ENCODE results near the gene NFATC2.

The NFATC2 gene

DNA sequence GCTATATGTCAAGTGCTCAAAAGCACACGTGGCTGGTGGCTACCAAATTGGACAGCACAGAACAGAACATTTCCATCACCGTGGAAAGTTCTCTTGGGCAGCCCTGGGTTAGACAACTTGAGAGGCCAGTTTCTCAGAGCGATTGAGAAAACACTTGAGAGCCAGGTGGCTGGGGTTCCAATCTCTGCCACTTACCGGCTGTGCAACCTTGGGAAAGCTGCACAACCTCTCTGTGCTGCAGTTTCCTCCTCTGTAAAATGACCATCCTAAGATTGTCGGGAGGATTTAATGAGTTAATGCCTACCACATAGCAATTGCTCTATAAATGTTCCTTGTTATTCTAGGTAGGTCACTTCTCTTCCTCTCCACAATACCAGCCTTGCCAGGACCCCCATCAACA is 25.1 kb upstream of the NFATC2 start:
- no peak overlapping the region for H3K4me3 ChIP-seq (ENCODE audit: low read length in 2 of 2)
- H3K27me3 ChIP-seq (ENCODE audit: control insufficient read depth in 1 of 2, insufficient read depth in 2 of 2, low read length in 2 of 2) = no peaks in the 10 kb centered on the region
- H3K4me1 ChIP-seq (ENCODE audit: control insufficient read depth, insufficient read depth, low read length) = peaks cover 41% of the 10 kb centered on the region
- no peak overlapping the region for H3K9ac ChIP-seq (ENCODE audit: low read length in 2 of 2)
- no peaks in the 10 kb centered on the region for H3K36me3 ChIP-seq (ENCODE audit: control insufficient read depth in 2 of 2, insufficient read depth in 2 of 2, low read length in 2 of 2)
- no peak overlapping the region for H3K27ac ChIP-seq (ENCODE audit: low read length)
- H3K9me3 ChIP-seq (ENCODE audit: control insufficient read depth in 2 of 2, low read length in 2 of 2) = no peaks in the 10 kb centered on the region

DNA sequence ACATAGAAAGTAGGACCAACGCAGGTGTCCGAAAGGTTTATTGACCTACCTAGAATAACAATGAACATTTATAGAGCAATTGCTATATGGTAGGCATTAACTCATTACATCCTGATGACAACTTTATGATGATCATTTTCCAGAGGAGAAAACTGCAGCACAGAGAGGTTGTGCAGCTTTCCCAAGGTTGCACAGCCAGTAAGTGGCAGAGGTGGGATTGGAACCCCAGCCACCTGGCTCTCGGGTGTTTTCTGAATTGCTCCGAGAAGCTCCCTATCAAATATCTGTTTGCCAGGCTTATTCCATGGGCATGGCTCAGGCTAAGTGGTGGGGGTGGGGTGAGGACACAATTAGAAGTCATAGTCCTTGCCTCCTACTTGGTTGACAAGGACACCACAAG is 24.1 kb upstream of the NFATC2 start:
- Histone ChIP-seq H3K27me3 (ENCODE audit: control insufficient read depth in 1 of 2, insufficient read depth in 2 of 2, low read length in 2 of 2) (no peaks in the 10 kb centered on the region), H3K36me3 (ENCODE audit: control insufficient read depth in 2 of 2, insufficient read depth in 2 of 2, low read length in 2 of 2) (no peaks in the 10 kb centered on the region), H3K4me3 (ENCODE audit: low read length in 2 of 2) (no peak overlapping the region), H3K4me1 (ENCODE audit: control insufficient read depth, insufficient read depth, low read length) (peaks cover 50% of the 10 kb centered on the region), H3K9ac (ENCODE audit: low read length in 2 of 2) (no peak overlapping the region), H3K27ac (ENCODE audit: low read length) (peak overlapping the region; percentile 46), H3K9me3 (ENCODE audit: control insufficient read depth in 2 of 2, low read length in 2 of 2) (no peaks in the 10 kb centered on the region)

DNA sequence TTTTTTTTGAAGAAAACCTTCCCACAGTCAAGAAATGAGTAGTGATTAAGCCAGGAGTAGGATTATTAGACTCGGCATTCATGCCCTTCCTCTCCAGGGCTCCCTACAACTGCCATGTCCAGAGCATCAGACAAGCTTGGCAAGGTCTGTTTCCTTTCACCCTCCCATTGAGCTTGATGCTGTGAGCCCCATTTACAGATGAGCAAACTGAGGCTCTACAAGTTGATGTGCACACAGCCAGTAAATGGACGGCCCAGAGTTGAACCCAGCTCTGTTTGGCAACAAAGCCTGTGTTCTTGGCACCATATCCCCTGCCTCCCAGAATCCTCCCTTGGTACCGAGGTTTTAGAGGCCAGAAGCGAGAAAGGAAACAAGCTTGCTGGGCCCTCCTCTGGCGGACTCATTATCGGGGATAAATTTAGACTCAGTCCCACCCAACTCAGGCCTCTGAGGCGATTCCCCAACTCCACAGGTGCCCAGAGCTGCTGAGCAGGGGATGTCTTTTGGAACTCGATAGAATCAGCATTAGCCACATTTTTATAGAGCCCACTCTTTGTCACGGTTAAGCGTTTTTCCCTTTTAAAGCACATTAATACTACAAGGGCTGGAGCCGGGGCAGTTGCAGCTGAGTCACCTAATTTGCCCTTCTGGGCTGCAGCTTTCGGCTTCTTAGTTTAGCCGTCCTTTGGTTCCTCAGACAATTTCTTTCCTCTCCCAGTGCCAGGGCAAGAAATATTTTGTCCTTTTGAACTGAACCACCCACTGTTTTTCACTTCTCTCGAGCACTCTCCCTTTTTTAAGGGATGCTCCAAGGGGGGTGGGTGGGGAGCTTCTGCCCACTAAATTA is 23.0 kb upstream of the NFATC2 start:
- Histone ChIP-seq H3K4me1 (ENCODE audit: control insufficient read depth, insufficient read depth, low read length) (peaks cover 48% of the 10 kb centered on the region), H3K9me3 (ENCODE audit: control insufficient read depth in 2 of 2, low read length in 2 of 2) (no peaks in the 10 kb centered on the region), H3K27me3 (ENCODE audit: control insufficient read depth in 1 of 2, insufficient read depth in 2 of 2, low read length in 2 of 2) (no peaks in the 10 kb centered on the region), H3K4me3 (ENCODE audit: low read length in 2 of 2) (peak overlapping the region; percentile 25 to 49), H3K27ac (ENCODE audit: low read length) (peak overlapping the region; percentile 46), H3K36me3 (ENCODE audit: control insufficient read depth in 2 of 2, insufficient read depth in 2 of 2, low read length in 2 of 2) (no peaks in the 10 kb centered on the region), H3K9ac (ENCODE audit: low read length in 2 of 2) (peak overlapping the region; percentile 5 to 40)

DNA sequence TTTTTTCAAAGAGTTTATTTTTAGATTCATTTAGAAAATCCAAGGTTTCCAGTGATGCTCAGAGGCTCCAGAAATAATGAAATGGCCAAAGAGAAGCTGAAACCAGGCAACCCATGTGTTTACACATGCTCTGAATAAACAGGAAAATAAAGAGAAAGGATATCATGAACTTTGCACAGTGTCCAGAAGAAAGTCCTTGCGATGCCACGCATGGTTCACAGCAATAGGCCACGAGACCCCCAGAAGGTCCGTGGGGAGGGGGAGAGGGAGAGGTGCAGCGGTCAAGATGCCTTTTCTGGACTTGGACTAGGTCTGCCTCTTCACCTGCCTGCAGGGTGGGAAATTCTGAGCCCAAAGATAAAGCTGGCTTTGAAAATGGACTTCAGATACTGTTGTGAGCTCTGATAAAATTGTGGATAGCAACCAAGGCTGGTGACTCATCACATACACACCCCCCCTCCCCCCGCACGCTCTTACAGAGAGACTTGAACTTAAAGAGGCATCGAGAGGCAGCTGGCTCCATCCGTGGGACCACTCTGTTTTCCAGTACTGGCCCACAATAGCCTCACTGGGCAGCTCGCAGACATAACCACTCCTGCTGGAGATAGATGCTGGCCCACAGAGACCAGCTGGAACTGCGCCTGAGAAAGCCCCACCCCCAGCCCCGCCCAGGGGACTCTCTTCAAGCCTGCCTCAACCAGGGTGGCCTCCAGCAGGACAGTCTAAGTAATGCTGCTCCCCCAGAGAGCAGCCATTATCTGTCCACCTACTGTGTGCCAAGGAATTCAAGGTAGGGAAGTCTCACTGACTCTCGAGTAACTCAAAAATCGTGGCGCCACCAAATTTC is 21.2 kb upstream of the NFATC2 start:
- peaks cover 49% of the 10 kb centered on the region for H3K4me1 ChIP-seq (ENCODE audit: control insufficient read depth, insufficient read depth, low read length)
- H3K36me3 ChIP-seq (ENCODE audit: control insufficient read depth in 2 of 2, insufficient read depth in 2 of 2, low read length in 2 of 2) = no peaks in the 10 kb centered on the region
- H3K27me3 ChIP-seq (ENCODE audit: control insufficient read depth in 1 of 2, insufficient read depth in 2 of 2, low read length in 2 of 2) = no peaks in the 10 kb centered on the region

DNA sequence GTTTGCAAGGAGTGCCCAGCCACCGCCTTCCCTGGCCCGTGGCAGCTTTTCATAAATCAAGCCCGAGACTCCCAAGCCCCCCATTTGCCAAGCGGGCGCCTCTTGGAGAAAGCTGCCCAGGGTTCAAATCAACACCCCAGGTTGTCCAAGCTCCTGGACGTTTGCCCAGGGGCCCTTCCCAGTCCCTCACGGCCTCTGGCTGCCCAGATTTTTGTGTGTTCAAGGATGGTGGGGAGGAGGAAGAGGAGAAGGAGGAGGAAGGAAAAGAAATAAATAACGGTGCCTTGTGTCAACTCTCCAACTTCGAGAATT is 20.6 kb upstream of the NFATC2 start:
- H3K4me1 ChIP-seq (ENCODE audit: control insufficient read depth, insufficient read depth, low read length) = peaks cover 49% of the 10 kb centered on the region
- peak overlapping the region; percentile 62 to 68 for H3K9ac ChIP-seq (ENCODE audit: low read length in 2 of 2)
- H3K27ac ChIP-seq (ENCODE audit: low read length) = peak overlapping the region; percentile 91

More for the DNA sequence above, 21.2 kb upstream of the NFATC2 start:
- H3K9ac ChIP-seq (ENCODE audit: low read length in 2 of 2) = peak overlapping the region; percentile 62 to 68
- peak overlapping the region; percentile 71 to 79 for H3K4me3 ChIP-seq (ENCODE audit: low read length in 2 of 2)
- H3K27ac ChIP-seq (ENCODE audit: low read length) = peak overlapping the region; percentile 91
- H3K9me3 ChIP-seq (ENCODE audit: control insufficient read depth in 2 of 2, low read length in 2 of 2) = no peaks in the 10 kb centered on the region

DNA sequence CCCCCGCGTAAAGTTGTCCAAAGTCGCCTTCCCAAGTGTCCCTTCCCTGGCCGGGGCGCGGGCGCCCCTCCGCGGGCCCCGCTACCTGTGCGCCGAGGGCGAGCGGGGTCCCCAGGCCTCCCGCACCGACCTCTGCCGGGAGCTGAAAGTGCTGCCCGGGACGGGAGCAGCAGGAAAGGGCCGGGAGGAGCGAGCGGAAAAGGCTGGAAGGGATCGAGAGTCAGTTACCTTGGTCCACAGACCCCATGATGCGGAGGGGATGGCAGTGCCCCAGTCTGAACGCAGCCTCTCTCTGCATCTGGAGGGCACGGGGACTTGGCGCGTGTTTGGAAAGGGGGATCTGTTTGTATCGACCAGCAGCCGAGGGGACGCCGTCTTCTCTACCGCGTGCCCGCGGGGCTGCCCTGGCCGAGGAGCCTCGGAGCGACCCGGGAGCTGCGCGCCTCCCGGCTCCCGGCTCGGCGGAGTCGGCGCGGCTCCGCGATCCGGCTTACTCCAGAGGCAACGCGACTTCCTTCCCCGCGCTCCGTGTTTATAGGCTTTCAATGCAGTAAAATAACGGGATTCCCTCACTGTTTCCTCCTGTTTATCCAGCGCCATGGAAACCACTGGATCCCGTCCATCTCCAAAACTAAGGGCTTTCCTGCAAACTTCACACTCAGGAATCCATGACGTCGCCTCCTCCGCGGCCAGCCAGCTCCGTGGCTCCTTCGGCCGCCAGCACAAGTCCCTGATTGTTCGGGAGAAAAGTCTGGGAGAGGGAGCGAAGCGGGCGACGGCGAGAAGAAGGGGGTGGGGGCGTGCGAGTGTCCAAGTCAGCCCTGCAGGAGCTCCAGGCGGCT is 20.0 kb upstream of the NFATC2 start:
- H3K27me3 ChIP-seq (ENCODE audit: control insufficient read depth in 1 of 2, insufficient read depth in 2 of 2, low read length in 2 of 2) = no peaks in the 10 kb centered on the region
- H3K9ac ChIP-seq (ENCODE audit: low read length in 2 of 2) = peak overlapping the region; percentile 68 to 84
- peaks cover 50% of the 10 kb centered on the region for H3K4me1 ChIP-seq (ENCODE audit: control insufficient read depth, insufficient read depth, low read length)
- no peaks in the 10 kb centered on the region for H3K36me3 ChIP-seq (ENCODE audit: control insufficient read depth in 2 of 2, insufficient read depth in 2 of 2, low read length in 2 of 2)
- H3K27ac ChIP-seq (ENCODE audit: low read length) = peak overlapping the region; percentile 91
- no peaks in the 10 kb centered on the region for H3K9me3 ChIP-seq (ENCODE audit: control insufficient read depth in 2 of 2, low read length in 2 of 2)
- peak overlapping the region; percentile 71 to 79 for H3K4me3 ChIP-seq (ENCODE audit: low read length in 2 of 2)

More for the DNA sequence above, 20.6 kb upstream of the NFATC2 start:
- Histone ChIP-seq H3K36me3 (ENCODE audit: control insufficient read depth in 2 of 2, insufficient read depth in 2 of 2, low read length in 2 of 2) (no peaks in the 10 kb centered on the region), H3K27me3 (ENCODE audit: control insufficient read depth in 1 of 2, insufficient read depth in 2 of 2, low read length in 2 of 2) (no peaks in the 10 kb centered on the region), H3K9me3 (ENCODE audit: control insufficient read depth in 2 of 2, low read length in 2 of 2) (no peaks in the 10 kb centered on the region), H3K4me3 (ENCODE audit: low read length in 2 of 2) (peak overlapping the region; percentile 71 to 79)

DNA sequence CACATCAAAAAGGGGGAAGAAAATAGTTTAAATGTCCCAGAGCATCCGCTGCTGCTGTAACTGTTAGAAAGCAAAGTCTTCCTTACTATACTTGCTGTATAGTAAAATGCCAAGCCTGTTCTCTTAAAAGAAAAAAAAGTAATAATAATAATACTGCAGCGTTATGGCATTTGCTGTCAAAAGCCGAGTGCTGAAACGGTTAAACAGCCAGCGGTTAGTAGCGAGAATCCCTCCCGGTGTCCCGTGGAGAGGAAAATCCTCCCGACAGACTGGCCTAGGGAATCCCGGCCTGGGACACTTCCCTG is 19.5 kb upstream of the NFATC2 start:
- H3K4me3 ChIP-seq (ENCODE audit: low read length in 2 of 2) = peak overlapping the region; percentile 71 to 79
- H3K27ac ChIP-seq (ENCODE audit: low read length) = peak overlapping the region; percentile 91
- no peaks in the 10 kb centered on the region for H3K27me3 ChIP-seq (ENCODE audit: control insufficient read depth in 1 of 2, insufficient read depth in 2 of 2, low read length in 2 of 2)
- peaks cover 50% of the 10 kb centered on the region for H3K4me1 ChIP-seq (ENCODE audit: control insufficient read depth, insufficient read depth, low read length)
- peak overlapping the region; percentile 68 to 84 for H3K9ac ChIP-seq (ENCODE audit: low read length in 2 of 2)
- H3K9me3 ChIP-seq (ENCODE audit: control insufficient read depth in 2 of 2, low read length in 2 of 2) = no peaks in the 10 kb centered on the region
- no peaks in the 10 kb centered on the region for H3K36me3 ChIP-seq (ENCODE audit: control insufficient read depth in 2 of 2, insufficient read depth in 2 of 2, low read length in 2 of 2)

DNA sequence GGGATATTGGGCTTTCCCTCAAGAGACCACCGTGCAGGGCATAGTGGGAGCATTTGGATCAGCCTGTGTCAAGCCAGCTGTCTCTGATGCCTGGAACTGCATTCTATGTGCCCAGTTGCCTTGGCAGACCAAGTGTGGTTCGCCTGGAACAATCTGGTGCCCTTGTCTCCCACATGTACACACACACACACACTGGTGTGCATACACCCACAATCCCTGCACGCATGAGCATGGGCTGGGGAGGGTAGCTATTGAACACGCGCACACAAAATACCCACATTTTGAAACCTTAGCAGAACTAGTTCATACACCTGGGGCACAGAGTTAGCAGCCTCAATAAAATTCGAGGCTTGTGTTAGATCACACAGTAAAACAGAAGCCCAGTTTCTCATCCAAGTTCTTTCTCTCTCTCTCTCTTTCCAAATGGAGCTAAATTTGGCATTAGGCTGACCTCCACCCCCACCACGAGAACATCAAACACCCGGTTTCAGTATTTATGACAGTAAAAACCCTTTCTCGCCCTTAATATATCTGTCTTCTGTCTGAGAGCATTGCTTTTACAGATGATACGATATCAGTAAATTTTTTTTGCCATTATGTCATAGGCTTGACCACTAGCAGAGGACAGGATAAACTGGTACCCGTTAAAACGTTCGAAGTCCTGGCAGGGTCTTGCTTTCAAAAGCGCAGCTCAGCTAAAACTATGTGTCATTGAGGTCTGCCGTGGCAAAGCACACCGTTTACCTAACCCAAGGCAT is 18.2 kb upstream of the NFATC2 start:
- Histone ChIP-seq H3K9me3 (ENCODE audit: control insufficient read depth in 2 of 2, low read length in 2 of 2) (no peaks in the 10 kb centered on the region), H3K27ac (ENCODE audit: low read length) (peak overlapping the region; percentile 31), H3K27me3 (ENCODE audit: control insufficient read depth in 1 of 2, insufficient read depth in 2 of 2, low read length in 2 of 2) (no peaks in the 10 kb centered on the region), H3K9ac (ENCODE audit: low read length in 2 of 2) (peak overlapping the region; percentile 0 to 61), H3K4me3 (ENCODE audit: low read length in 2 of 2) (peak overlapping the region; percentile 63 to 79), H3K4me1 (ENCODE audit: control insufficient read depth, insufficient read depth, low read length) (peaks cover 44% of the 10 kb centered on the region), H3K36me3 (ENCODE audit: control insufficient read depth in 2 of 2, insufficient read depth in 2 of 2, low read length in 2 of 2) (no peaks in the 10 kb centered on the region)

DNA sequence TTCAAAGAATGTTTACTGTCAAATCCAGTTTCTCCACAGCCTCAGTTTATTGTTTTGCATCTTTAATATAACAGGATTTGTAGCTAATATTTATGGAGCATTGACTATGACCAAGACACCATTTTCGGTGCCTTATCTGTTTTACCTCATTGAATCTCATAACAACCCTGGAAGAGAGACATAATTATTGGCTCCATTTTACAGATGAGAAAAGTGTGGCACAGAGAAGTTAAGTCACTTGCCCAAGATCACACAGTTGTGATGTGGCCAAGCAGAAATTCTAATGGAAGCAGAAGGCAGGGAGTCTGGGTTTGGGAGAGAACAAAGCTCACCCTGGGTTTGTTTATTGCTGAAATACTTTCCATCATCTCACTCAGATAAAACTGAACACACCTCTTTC is 17.5 kb upstream of the NFATC2 start:
- peaks cover 38% of the 10 kb centered on the region for H3K4me1 ChIP-seq (ENCODE audit: control insufficient read depth, insufficient read depth, low read length)
- H3K4me3 ChIP-seq (ENCODE audit: low read length in 2 of 2) = no peak overlapping the region
- H3K36me3 ChIP-seq (ENCODE audit: control insufficient read depth in 2 of 2, insufficient read depth in 2 of 2, low read length in 2 of 2) = no peaks in the 10 kb centered on the region
- no peak overlapping the region for H3K27ac ChIP-seq (ENCODE audit: low read length)
- no peaks in the 10 kb centered on the region for H3K27me3 ChIP-seq (ENCODE audit: control insufficient read depth in 1 of 2, insufficient read depth in 2 of 2, low read length in 2 of 2)
- H3K9me3 ChIP-seq (ENCODE audit: control insufficient read depth in 2 of 2, low read length in 2 of 2) = no peaks in the 10 kb centered on the region
- H3K9ac ChIP-seq (ENCODE audit: low read length in 2 of 2) = no peak overlapping the region

Data from stomach smooth muscle (tissue), 2 donors.